GM12892 (cell line): ENCODE measurements around the gene OSBPL10.
"Not testable (repeated sequence)": the region's sequence is repeated elsewhere in the genome, so short reads cannot be mapped to it uniquely, and the experiment has no call there.

ENCODE experiments used
- DNase-seq: peaks from one replicate; pipeline ENCODE4 v3.0.0; 2011; ENCODE audit not compliant: insufficient read length
- FAIRE-seq: peaks from 2 replicates; lab custom pipeline; 2011; peaks lifted over from hg19 to GRCh38; lab: Jason Lieb, UNC
- POLR2A ChIP-seq: IDR thresholded peaks from 2 replicates; pipeline ENCODE4 v1.6.1; 2011; ENCODE audit warnings: low read depth, low read length, control low read depth
- POLR2AphosphoS5 ChIP-seq: IDR thresholded peaks from 2 replicates; pipeline ENCODE4 v1.6.1; 2011; ENCODE audit warnings: low read depth, low read length, control low read depth
- TAF1 ChIP-seq: IDR thresholded peaks from 2 replicates; pipeline ENCODE4 v1.6.1; 2011; ENCODE audit warnings: low read depth, mild to moderate bottlenecking, control low read depth, low read length, borderline replicate concordance

Gene OSBPL10

DNA sequence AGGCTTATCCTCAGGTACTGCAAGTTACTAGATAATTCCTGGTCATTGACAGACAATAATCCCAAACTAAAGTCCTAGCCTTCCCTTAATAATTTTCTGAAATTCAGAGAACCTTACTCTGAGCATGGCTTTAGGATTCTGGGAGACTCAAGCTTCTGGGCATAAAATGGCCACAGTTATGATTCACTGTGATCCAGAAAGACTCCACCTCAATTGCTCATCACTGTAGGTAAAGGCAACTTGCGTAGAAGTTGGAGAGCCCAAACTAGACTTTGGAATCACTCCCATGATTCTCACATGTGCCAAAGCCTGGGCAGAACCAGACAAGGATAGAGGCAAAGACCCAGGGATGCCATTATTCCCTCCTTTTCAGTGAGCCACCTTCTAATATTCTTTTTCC is 195.3 kb downstream of the OSBPL10 start:
- no peak for DNase-seq
- no peak for FAIRE-seq
- TF ChIP-seq POLR2A (no peak), TAF1 (no peak), POLR2AphosphoS5 (no peak)

- no peak for TF ChIP-seq TAF1
- TF ChIP-seq POLR2AphosphoS5 = no peak
- no peak for TF ChIP-seq POLR2A
Measured at GRCh38 chr3:31785286-31785685, 195.8 kb downstream of the OSBPL10 start.

DNA sequence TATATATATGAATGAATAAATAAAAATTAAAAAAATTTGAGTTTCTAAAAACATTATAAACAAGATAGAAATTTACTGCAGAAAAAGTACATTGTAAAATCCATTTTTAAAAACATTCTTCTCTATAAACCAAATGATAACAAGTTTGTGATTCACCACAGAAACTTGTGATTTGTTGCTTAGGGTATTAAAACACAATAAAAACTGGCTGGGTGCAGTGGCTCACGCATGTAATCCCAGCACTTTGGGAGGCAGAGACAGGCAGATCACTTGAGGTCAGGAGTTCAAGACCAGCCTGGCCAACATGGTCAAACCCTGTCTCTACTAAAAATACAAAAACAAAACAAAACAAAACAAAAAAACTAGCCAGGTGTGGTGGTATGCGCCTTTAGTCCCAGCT is 197.2 kb downstream of the OSBPL10 start:
- DNase-seq, FAIRE-seq: not testable (repeated sequence)

More at GRCh38 chr3:31785286-31785685, 195.8 kb downstream of the OSBPL10 start:
- DNase-seq (no peak), FAIRE-seq (no peak)

- not testable (repeated sequence) for DNase-seq, FAIRE-seq
Measured at GRCh38 chr3:31782306-31782705, 198.8 kb downstream of the OSBPL10 start.

DNA sequence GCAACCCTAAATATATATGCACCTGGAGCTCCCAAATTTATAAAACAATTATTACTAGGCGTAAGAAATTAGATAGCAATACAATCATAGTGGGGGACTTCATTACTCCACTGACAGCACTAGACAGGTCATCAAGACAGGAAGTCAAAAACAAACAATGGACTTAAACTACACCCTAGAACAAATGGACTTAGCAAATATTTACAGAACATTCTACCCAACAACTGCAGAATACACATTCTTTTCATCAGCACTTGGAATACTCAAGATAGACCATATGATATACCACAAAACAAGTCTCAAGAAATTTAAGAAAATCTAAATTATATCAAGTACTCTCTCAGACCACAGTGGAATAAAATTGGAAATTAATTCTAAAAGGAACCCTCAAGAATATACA is 201.5 kb downstream of the OSBPL10 start:
- FAIRE-seq (no peak), DNase-seq (no peak)
- TF ChIP-seq POLR2A (no peak), POLR2AphosphoS5 (no peak), TAF1 (no peak)

- no peak for DNase-seq
- no peak for FAIRE-seq
- TF ChIP-seq POLR2A (no peak), POLR2AphosphoS5 (no peak), TAF1 (no peak)
Measured at GRCh38 chr3:31777887-31778286, 203.2 kb downstream of the OSBPL10 start.

GRCh38 chr3:31777092-31777491 is 204.0 kb downstream of the OSBPL10 start:
- TF ChIP-seq POLR2A (no peak), TAF1 (no peak), POLR2AphosphoS5 (no peak)
- FAIRE-seq = no peak
- no peak for DNase-seq

DNA sequence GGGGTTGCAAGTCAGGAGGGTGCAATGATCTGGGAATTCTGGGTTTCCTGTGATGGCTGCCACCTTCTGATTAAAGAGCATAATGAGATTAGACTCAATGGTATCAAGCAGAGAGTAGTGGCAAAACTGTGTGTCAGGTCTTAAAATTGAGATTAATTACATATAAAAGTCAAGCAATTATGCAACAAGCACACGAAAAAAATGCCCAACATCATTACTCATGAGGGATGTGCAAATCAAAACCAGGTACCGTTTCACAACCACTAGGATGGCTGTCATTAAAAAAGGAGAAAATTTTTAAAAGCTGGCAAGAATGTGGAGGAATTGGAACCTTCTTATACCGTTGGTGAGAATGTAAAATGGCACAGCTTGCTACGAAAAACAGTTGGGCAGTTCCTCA is 205.0 kb downstream of the OSBPL10 start:
- TF ChIP-seq POLR2A (no peak), TAF1 (no peak), POLR2AphosphoS5 (no peak)
- DNase-seq = no peak
- no peak for FAIRE-seq

DNA sequence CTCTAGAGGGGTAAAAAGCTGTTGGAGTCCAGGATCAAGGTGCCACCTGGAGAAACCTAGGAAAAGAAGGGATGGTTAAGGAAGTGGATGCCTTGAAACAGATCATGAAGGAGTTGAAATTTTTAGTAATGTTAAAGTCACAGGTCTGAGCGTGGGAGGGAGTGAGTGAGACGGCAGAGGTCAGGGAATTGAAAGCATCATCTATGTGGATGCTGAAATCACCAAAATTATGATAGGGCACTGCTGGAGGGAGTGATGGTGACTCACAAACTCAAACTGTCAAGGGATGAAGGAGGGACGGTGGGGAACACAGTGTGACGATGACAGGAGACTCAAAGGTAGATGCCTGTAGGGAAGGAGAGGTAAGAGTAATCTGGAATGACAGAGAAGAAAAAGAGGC is 205.7 kb downstream of the OSBPL10 start:
- FAIRE-seq = no peak
- TF ChIP-seq POLR2A (no peak), TAF1 (no peak), POLR2AphosphoS5 (no peak)
- no peak for DNase-seq

DNA sequence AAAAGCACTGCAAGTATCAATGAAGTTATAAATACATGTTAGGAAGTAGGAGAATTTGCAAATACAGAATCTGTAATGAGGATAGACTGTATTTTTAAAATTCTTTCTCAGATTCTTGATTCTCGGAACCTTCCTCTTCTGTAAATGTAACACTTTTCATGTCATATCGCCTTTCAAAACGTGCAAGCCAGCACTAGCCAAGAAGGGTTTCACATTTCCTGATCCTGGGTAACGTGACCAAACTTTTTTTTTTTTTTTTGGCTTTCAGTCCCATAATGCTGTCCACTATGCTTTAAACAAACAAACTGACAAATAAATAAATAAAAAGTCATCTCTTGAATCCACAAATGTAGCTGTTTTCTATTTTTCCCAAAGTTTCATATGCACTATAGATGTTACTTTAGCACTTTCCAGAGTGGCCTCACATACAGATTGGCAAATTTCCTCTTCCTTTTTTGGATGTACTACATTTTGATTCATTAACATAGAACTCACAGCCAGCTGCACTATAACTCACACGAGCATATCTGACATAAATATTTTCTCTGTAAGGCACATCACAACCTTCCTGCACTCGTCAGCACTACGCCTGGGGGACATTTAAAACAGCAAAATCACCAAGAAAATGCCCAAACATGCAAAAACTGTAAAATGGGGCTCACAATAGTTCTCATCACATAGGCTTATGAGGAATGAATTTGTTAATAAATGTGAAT is 208.1 kb downstream of the OSBPL10 start:
- TF ChIP-seq TAF1 = no peak
- TF ChIP-seq POLR2AphosphoS5 = no peak
- TF ChIP-seq POLR2A = no peak
- FAIRE-seq (no peak), DNase-seq (no peak)

DNA sequence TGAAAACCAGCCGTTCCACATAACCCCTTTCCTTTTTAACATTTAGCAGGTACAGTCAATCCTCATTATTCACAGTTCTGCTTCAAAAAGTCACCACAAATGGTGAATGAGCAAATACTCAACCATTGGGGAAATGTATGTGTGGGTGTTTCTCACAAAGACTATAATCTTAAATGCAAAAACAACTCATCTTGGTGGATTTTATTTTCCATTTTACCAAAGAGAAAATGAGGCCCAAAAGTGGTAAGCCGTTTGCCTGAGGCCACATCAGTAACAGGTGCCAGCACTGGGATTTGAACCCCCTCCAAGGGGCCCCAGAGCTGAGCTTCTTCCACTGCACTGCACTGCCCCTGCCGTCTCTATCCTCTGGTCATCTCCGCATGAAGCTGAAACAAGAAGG is 208.8 kb downstream of the OSBPL10 start:
- TF ChIP-seq TAF1 (no peak), POLR2AphosphoS5 (no peak), POLR2A (no peak)
- FAIRE-seq (no peak), DNase-seq (no peak)

- TF ChIP-seq TAF1 (no peak), POLR2AphosphoS5 (no peak), POLR2A (no peak)
- FAIRE-seq (no peak), DNase-seq (no peak)
Measured at GRCh38 chr3:31770822-31771326, 210.2 kb downstream of the OSBPL10 start.

DNA sequence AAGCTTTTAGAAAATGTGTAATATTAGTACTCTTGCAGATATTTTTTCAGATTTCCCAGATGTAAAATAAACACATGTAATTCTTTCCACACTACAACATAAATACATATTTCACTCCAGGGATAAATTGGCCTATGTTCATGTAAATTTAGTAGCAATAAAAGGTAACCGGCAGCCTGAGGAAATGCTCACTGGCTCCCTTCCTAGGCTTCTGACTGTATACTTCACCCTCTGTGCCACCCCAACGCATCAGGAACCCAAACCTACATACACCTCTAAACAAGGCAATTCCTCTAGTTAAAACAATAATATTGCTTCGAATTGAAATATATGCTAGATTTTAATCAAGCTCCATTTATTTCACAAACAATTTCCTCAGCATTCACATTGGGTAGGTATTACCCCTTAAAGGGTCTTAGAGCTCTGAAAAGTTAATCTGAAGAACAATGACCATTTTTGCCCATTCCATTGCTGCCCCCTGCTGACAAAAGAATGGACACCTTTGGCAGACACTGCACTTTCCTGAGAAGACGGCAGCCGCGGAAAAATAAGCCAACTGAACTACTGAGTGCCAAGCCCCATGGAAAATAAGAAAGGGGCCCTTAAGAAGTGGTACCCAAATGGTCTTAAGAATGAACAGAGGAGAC is 212.5 kb downstream of the OSBPL10 start:
- no peak for TF ChIP-seq POLR2AphosphoS5
- no peak for TF ChIP-seq TAF1
- TF ChIP-seq POLR2A = no peak
- FAIRE-seq (no peak), DNase-seq (no peak)
